HG03571 (cell line): ENCODE results near the gene ROR2.
"Not testable (repeated sequence)": the region's sequence is repeated elsewhere in the genome, so short reads cannot be mapped to it uniquely, and the experiment has no call there.

ENCODE experiments used
- ATAC-seq: cut with Tn5 transposase; IDR thresholded peaks from one replicate; pipeline ENCODE4 v1.9.1; 2021; ENCODE audit not compliant: unreplicated experiment

The ROR2 gene

DNA sequence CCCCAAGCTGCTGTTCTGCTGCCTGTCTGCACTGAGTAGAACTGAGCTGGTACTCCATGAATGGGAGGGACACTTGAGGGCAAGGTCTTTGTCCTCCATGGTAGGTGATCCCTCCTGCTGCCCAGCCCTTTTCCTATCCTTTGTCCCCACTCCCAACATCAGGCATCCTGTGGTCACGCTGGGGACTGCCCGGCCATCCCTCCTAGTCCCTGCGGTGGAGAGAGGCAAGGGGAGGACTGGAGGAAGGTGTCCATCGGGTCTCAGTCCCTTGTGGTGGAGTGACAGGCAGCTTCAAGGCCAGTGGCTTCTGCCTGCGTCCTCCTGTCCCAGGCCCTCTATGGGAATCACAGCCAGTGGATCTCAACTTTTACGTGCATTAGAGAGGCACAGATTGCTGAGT lies 25.9 kb downstream of the ROR2 start:
- no peak for ATAC-seq

DNA sequence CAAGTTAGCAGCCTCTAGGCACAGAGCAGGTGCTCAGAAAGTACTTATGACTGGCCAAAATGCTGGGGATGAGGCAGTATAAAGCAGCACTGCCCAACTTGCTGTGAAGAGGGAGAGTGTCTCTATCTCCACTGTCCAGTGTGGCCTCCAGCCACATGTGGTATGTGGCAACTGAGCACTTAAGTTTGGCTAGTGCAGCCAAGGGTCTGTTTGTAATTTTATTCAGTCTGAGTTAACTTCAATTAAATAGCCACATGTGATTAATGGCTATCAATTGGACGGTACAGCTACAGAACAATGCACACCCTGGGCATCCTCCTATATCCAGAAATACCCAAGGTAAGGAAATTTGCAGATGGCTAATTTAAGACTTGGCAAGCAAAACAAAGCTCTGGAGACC lies 26.9 kb downstream of the ROR2 start:
- ATAC-seq: no peak

GRCh38 chr9:91921371-91921770 lies 28.7 kb downstream of the ROR2 start:
- ATAC-seq: no peak

DNA sequence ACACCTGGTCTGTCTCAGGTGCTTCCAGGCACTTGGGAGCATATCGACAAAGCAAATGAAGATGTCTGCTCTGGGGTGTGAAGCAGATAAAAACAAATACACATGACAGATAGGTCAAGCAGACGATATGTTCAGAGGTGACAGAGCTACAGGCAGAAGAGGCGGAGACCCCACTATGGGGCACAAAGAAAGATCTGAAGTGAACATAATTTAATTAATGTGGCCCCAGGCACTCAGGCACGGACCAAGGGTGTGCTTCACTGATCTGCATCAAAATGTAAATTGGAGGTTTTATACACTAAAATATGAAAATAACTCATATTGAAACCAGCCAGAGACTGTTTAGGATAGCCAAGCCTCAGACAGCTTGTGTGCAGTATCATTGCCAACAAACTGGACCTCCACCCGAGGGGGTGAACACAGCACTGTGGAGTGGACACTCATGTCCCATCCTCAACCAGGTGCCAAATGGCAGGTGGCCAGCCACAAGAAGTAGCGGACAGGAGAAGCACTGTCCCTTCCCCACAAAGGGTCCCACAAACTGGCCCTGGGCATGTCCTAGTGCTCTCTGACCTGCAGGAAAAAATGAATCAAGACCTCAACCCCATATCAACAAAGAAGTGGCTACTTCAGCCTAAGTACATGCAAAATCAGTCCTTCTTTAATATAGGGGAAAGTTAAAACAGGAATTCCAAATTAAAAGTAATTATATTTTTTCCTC lies 29.2 kb downstream of the ROR2 start:
- no peak for ATAC-seq

- no peak for ATAC-seq
Observed at GRCh38 chr9:91919621-91920020, 30.4 kb downstream of the ROR2 start.

DNA sequence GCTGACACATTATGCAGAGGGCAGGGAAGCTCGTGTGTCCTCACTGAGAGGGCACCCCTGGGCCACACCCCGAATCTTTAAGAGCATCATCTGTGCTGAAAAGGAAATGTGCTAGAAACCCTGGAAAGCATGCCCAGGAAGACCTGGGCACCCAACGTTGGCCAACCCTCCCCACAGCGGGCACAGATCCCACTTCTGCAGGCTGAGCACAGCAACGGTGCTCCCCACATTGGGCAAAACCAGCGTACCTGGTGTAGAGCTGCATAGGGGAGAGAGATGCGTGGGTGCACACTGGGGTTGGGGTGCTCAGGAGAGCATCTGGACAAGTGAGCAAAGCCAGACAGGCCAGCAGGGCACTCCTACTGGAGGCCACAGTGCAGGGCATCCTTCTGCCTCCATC lies 32.6 kb downstream of the ROR2 start:
- no peak for ATAC-seq

DNA sequence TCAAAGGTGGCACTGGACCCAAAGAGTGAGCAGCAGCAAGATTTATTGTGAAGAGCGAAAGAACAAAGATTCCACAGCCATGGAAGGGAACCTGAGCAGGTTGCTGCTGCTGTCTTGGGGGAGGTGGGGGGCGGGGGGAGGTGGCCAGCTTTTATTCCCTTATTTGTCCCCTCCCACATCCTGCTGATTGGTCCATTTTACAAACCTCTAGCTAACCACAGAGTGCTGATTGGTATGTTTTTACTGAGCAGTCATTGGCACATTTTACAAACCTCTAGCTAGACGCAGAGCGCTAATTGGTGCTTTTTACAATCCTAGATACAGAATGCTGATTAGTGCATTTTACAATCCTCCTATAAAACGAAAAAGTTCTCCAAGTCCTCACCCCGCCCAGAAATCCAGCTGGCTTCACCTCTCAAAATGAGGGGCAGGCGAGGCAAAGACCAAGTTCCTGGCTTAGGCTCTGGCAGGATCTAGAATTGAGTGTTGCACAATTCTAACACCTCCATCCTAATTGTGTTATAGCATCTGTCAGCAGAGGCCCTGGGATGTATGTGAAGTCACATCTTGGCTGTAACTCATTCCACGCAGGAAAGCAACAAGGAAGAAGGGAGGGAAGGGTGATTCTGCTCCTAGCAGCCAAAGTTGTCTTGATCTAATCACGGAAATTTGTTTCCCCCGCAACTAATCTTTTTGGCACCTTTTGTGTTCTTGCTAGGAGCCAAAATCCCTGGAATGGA lies 34.3 kb downstream of the ROR2 start:
- no peak for ATAC-seq

GRCh38 chr9:91914937-91915336 lies 35.1 kb downstream of the ROR2 start:
- no peak for ATAC-seq

DNA sequence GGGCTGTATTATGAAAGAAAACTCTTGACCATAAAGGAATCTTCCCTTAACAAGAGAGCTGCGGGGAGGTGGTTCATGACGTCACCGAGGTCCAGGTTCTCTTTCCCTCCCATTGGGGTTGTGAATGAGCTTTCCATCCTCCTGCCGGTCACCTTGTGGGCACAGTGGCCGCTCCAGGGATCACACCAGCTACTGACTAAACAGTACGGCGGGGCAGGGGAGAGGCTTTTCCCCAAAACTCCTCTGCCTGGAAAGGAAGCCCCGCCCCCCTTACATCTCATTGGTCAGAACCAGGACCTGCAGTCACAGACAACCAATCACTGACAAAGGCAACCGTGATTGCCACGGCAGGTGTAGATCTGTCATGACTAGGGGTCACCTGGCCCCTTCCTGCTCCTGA lies 35.6 kb downstream of the ROR2 start:
- no peak for ATAC-seq

DNA sequence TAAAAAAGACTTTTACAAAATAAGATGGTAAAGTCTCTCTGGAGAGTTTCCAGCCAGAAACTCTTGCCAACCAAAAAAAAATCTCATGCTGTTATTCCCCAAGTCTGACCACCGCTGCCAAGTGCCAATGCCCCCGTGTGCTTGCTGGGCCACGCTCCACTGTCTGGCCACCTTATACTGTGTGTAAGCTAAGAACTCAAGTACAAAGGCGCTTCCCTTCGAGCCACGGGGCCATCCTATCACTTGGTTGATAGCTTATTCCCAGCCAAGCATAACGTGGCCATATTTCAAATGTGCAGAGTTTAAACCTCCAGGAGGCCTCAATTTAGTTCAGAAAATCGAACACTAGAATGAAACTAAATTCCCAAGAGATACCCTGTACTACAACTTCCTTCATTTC lies 36.0 kb downstream of the ROR2 start:
- ATAC-seq: no peak

GRCh38 chr9:91913096-91913495 lies 36.9 kb downstream of the ROR2 start:
- ATAC-seq: no peak

DNA sequence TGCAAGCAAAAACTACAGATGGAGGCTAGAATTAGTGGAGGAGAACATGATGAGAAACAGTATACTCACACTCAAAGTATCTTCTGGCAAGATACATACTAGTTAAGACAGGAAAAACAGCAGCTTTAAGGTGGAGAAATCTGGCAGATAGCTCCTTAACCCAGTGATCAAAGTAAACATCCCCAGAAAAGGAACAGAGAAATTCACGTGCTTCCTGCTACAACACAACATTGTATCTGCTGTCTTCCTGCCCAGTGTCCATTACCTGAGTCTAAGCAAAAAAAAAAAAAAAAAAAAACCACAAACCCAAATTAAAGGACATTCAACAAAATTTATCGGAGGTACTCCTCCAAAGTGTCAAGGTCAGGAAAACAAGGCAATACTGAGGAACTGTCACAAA lies 38.4 kb downstream of the ROR2 start:
- ATAC-seq: no peak

DNA sequence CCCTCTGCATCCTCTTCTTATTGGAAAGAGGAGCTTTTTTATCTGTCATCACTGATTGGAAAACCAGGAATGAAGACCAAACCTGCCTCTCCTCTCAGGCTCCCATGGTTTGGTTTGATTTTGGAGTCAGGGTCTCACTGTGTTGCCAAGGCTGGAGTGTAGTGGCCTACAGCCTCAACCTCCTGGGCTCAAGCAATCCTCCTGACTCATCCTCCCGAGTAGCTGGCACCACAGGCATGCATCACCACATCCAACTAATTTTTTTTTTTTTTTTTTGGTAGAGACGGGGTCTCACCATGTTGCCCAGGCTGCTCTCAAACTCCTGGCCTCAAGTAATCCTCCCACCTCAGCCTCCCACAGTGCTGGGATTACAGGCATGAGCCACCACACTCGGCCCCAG lies 40.8 kb downstream of the ROR2 start:
- ATAC-seq: not testable (repeated sequence)

GRCh38 chr9:91908746-91909145 lies 41.3 kb downstream of the ROR2 start:
- no peak for ATAC-seq

DNA sequence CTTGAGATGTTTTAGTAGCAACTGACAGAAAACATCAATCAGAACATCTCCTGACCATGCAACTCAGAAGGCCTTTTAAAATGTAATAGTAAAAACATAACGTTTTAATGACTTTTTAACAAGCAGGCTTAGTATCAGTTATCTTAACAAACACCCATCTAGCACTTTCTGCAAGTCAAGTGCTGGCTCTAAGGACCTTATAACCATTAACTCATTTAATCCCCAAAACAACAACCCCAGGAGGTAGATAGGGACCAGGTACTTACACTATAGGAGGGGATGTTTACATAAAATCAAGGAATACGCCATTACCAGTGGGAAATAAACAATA lies 41.8 kb downstream of the ROR2 start:
- no peak for ATAC-seq

DNA sequence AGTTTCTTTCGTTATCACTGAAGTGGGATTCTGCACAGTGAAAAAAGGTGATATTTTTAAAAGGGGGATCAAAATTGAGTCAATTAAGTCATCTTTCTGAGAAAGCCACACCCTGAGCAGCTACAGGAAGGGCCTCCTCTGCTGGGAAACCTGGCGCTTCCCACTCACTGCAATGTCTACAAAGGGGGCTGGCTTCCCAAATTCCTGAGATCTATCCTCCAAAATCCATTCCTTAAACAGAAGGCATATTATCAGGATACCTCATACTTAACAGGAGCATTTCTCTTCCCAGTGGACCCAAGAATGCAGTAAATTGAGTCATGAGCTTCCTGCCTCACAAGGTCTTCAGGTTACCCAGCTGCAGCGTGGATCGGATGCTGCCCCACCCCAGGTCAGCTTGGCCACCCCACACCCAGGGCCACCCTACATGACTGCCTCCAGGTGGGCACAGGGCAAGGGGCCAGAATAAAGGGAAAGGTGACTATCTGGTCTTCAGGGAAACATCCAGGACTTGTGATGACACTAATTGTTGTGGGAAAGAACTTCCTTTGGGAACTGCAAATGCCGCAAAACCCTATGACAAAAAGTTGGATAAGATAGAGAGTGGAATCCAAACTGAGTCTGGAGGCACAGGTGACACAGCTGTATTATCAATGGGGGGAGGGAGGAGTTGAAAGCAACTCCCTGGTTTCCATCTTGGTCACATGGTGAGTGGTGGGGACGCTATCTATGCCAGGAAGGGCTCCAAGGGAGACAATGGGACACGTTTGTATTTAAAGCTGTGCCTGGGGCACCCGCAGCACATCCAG lies 42.3 kb downstream of the ROR2 start:
- no peak for ATAC-seq

DNA sequence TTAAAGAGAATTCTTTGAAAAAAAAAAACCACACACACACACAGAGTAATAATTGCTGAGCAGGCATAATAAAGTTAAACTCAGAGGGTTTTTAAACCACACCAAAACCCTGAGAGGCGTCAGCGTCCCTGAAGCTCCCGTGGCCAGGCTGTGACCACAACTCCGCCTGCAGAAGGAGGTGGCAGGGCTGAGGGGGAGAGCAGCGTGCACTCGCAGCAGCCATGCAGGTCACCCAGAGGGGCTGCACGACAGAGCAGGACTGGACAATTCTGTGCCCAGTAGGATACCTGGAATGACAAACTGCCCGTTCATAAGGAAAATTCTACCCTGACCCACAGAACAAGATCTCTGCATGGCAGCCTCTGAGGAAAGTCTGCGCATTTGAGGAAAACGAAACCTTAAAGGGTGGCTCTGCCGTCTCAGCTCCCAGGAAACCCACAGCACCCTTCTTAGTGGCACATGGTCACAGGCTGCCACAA lies 44.0 kb downstream of the ROR2 start:
- ATAC-seq: no peak

DNA sequence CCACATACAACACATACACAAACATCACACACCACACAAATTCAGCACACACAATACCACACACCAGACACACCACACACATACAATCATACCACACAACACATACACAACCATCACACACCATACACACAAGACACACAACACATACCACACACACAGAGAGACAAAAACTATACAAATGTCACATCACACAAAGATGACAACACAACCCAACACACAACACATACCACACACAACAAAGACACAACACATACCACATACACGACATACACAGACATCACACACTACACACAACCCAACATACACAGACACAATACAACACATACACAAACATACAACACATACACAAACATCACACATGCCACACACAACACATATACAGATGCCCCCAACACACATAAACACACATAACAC lies 44.8 kb downstream of the ROR2 start:
- no peak for ATAC-seq

GRCh38 chr9:91904588-91905236 lies 45.3 kb downstream of the ROR2 start:
- ATAC-seq: no peak

- no peak for ATAC-seq
Observed at GRCh38 chr9:91903126-91903911, 46.7 kb downstream of the ROR2 start.
